GM23248 (cell line): ENCODE measurements around the gene OR2F1. TPM values are rescaled to one million over a fixed set of nuclear protein-coding genes. Genes with fewer than 3 reads are reported as not detected.

Experiments
- DNase-seq: peaks from one replicate; pipeline ENCODE4 v3.0.0-alpha.2; 2015
- H2AFZ ChIP-seq: fragments of 200-600 bp; sonication (generic); 2 replicates; pipeline ENCODE4 v1.6.1; 2016; ENCODE audit warnings: antibody characterized with exemption
- H3F3A ChIP-seq: fragments of 200-600 bp; sonication (generic); 2 replicates; pipeline ENCODE4 v1.6.1; 2016; ENCODE audit warnings: mild to moderate bottlenecking, antibody characterized with exemption, mixed run types; ENCODE audit not compliant: insufficient read depth
- H3K27ac ChIP-seq: fragments of 200-600 bp; sonication (generic); 2 replicates; pipeline ENCODE4 v1.5.1; 2016; ENCODE audit warnings: mild to moderate bottlenecking
- H3K27me3 ChIP-seq: fragments of 200-600 bp; sonication (generic); replicated peaks from 2 replicates; pipeline ENCODE4 v1.6.1; 2016; ENCODE audit warnings: mild to moderate bottlenecking; ENCODE audit not compliant: insufficient read depth
- H3K36me3 ChIP-seq: fragments of 200-600 bp; sonication (generic); 2 replicates; pipeline ENCODE4 v1.6.1; 2016; ENCODE audit warnings: low read depth, mild to moderate bottlenecking
- H3K4me1 ChIP-seq: fragments of 200-600 bp; sonication (generic); 2 replicates; pipeline ENCODE4 v1.6.1; 2016; ENCODE audit warnings: mild to moderate bottlenecking; ENCODE audit not compliant: insufficient read depth
- H3K4me2 ChIP-seq: fragments of 200-600 bp; sonication (generic); one replicate; pipeline ENCODE4 v1.6.1; 2016; ENCODE audit warnings: mild to moderate bottlenecking; ENCODE audit not compliant: unreplicated experiment
- H3K4me3 ChIP-seq: fragments of 200-600 bp; sonication (generic); 2 replicates; pipeline ENCODE4 v1.5.1; 2016; ENCODE audit warnings: mild to moderate bottlenecking
- H3K79me2 ChIP-seq: fragments of 200-600 bp; sonication (generic); 2 replicates; pipeline ENCODE4 v1.6.1; 2016; ENCODE audit warnings: mild to moderate bottlenecking; ENCODE audit not compliant: insufficient read depth
- H3K9ac ChIP-seq: fragments of 200-600 bp; sonication (generic); 2 replicates; pipeline ENCODE4 v1.6.1; 2016; ENCODE audit warnings: mild to moderate bottlenecking
- H3K9me2 ChIP-seq: fragments of 200-600 bp; sonication (generic); 2 replicates; pipeline ENCODE4 v1.6.1; 2016; ENCODE audit warnings: mixed run types, mild to moderate bottlenecking, moderate library complexity; ENCODE audit not compliant: insufficient read depth
- H3K9me3 ChIP-seq: fragments of 200-600 bp; sonication (generic); one replicate; pipeline ENCODE4 v1.6.1; 2017; ENCODE audit warnings: low read depth
- H4K20me1 ChIP-seq: fragments of 200-600 bp; sonication (generic); 2 replicates; pipeline ENCODE4 v1.6.0; 2016; ENCODE audit not compliant: insufficient read depth
- EZH2 ChIP-seq: fragments of 200-600 bp; sonication (generic); IDR thresholded peaks from 2 replicates; pipeline ENCODE4 v1.6.1; 2018; ENCODE audit warnings: antibody characterized with exemption, mild to moderate bottlenecking; ENCODE audit not compliant: insufficient read depth, poor library complexity, severe bottlenecking
- EZH2phosphoT487 ChIP-seq: fragments of 200-600 bp; sonication (generic); IDR thresholded peaks from 2 replicates; pipeline ENCODE4 v1.6.1; 2018; ENCODE audit warnings: antibody characterized with exemption, moderate library complexity, mild to moderate bottlenecking, low read depth; ENCODE audit not compliant: insufficient read depth
- WGBS, 2 experiments: methylation state at CpG; one replicate each; pipeline ENCODE4 v1.1.6; 2015 to 2017; ENCODE audit warnings: low lambda C conversion rate in 2 of 2, low coverage in 1 of 2; ENCODE audit errors: missing lambda C conversion rate in 2 of 2; 5-methylcytosine and 5-hydroxymethylcytosine counted together
- in situ Hi-C: fragments of 300-500 bp; cut with MboI; formaldehyde crosslinking; loops from 2 replicates; pipeline ENCODE4 v1.15.0; 2020
- polyA plus RNA-seq: library from polyadenylated mRNA; unstranded; fragments of >200 nt; fragmentation: Nextera tagmentation; extraction: Ambion mirVana; gene quantifications from 2 replicates; pipeline ENCODE4 v1.2.1, GENCODE V29; 2016
- total RNA-seq: library from RNA; depleted of rRNA; stranded (reverse); fragments of >200 nt; shearing (Covaris generic); gene quantifications from 2 replicates; pipeline ENCODE4 v1.2.3, GENCODE V29; 2014

Gene OR2F1
- total and polyA plus RNA-seq, 2 experiments from 2014 or later = not detected

GRCh38 chr7:143987513-143987912 lies 32.9 kb downstream of the OR2F1 start:
- Histone ChIP-seq H3K27ac (no peak overlapping the region), H3K79me2 (no peaks in the 10 kb centered on the region), H3K9ac (no peak overlapping the region), H3K9me2 (no peaks in the 10 kb centered on the region), H3K4me3 (no peak overlapping the region), H3K27me3 (no peaks in the 10 kb centered on the region), H4K20me1 (no peaks in the 10 kb centered on the region), H3K4me1 (peaks cover 22% of the 10 kb centered on the region), H3K4me2 (no peak overlapping the region), H3K36me3 (no peaks in the 10 kb centered on the region), H3K9me3 (no peaks in the 10 kb centered on the region), H2AFZ (peak overlapping the region; percentile 50; the same call in 1 of the 2 replicates), H3F3A (peaks cover 10% of the 10 kb centered on the region; the same call in 1 of the 2 replicates)
- DNase-seq = no peak
- in situ Hi-C loops = no loop called here
- TF ChIP-seq EZH2 (no peak), EZH2phosphoT487 (no peak)

GRCh38 chr7:143988976-143989745 lies 34.5 kb downstream of the OR2F1 start:
- H3K9ac ChIP-seq = no peak overlapping the region; the same call in 1 of the 2 replicates
- H4K20me1 ChIP-seq = no peaks in the 10 kb centered on the region
- peak overlapping the region; percentile 60 for H2AFZ ChIP-seq
- no peaks in the 10 kb centered on the region for H3K27me3 ChIP-seq
- in situ Hi-C loops = no loop called here
- peaks cover 10% of the 10 kb centered on the region; the same call in 1 of the 2 replicates for H3F3A ChIP-seq
- no peak for TF ChIP-seq EZH2phosphoT487
- TF ChIP-seq EZH2 = no peak
- peak overlapping the region; percentile 38 for H3K4me2 ChIP-seq
- no peaks in the 10 kb centered on the region for H3K36me3 ChIP-seq
- peak overlapping the region; percentile 24; the same call in 1 of the 2 replicates for H3K4me3 ChIP-seq
- H3K9me3 ChIP-seq = no peaks in the 10 kb centered on the region
- DNase-seq = peak; percentile 61
- peaks cover 22% of the 10 kb centered on the region for H3K4me1 ChIP-seq
- no peaks in the 10 kb centered on the region for H3K79me2 ChIP-seq
- H3K27ac ChIP-seq = peak overlapping the region; percentile 29
- H3K9me2 ChIP-seq = no peaks in the 10 kb centered on the region
- WGBS, 2 experiments = 73 to 80% methylated on average over 5 of the region's 5 CpGs

GRCh38 chr7:143992670-143993069 lies 38.0 kb downstream of the OR2F1 start:
- Histone ChIP-seq H3K79me2 (no peaks in the 10 kb centered on the region), H3K4me1 (peaks cover 17% of the 10 kb centered on the region), H3K4me3 (no peak overlapping the region), H3K36me3 (no peaks in the 10 kb centered on the region), H3K4me2 (no peak overlapping the region), H2AFZ (no peak overlapping the region), H3K27me3 (no peaks in the 10 kb centered on the region), H4K20me1 (no peaks in the 10 kb centered on the region), H3K27ac (no peak overlapping the region), H3K9ac (no peak overlapping the region), H3K9me2 (no peaks in the 10 kb centered on the region), H3F3A (peaks cover 10% of the 10 kb centered on the region; the same call in 1 of the 2 replicates), H3K9me3 (no peaks in the 10 kb centered on the region)
- DNase-seq = no peak
- no peak for TF ChIP-seq EZH2
- in situ Hi-C loops = no loop called here

DNA sequence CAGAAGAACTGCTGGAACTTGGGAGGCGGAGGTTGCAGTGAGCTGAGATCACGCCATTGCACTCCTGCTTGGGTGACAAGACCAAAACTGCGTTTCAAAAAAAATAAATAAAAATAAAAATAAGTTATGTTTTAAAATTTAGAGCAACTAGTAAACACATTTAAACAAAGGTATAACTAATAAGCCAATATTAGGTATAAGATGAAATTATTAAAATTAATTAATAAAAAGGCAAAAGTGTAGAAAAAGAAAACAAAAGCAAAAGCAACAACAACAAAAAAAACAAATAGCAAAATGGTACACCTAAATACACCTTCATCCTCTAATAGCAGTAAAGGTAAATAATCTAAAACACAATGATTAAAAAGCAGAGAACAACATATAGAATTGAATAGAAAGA lies 39.3 kb downstream of the OR2F1 start:
- H3K27me3 ChIP-seq = no peaks in the 10 kb centered on the region
- no peaks in the 10 kb centered on the region for H3K9me2 ChIP-seq
- peaks cover 6% of the 10 kb centered on the region; the same call in 1 of the 2 replicates for H3F3A ChIP-seq
- no peaks in the 10 kb centered on the region for H3K79me2 ChIP-seq
- in situ Hi-C loops = no loop called here
- H3K4me2 ChIP-seq = no peak overlapping the region
- no peak overlapping the region for H3K4me3 ChIP-seq
- no peak for DNase-seq
- H4K20me1 ChIP-seq = no peaks in the 10 kb centered on the region
- WGBS, 2 experiments = 83 to 85% methylated on average over 3 of the region's 3 CpGs
- H2AFZ ChIP-seq = no peak overlapping the region
- H3K9me3 ChIP-seq = no peaks in the 10 kb centered on the region
- no peak overlapping the region for H3K9ac ChIP-seq
- peaks cover 5% of the 10 kb centered on the region for H3K4me1 ChIP-seq
- no peak overlapping the region for H3K27ac ChIP-seq
- no peaks in the 10 kb centered on the region for H3K36me3 ChIP-seq
- TF ChIP-seq EZH2 (no peak), EZH2phosphoT487 (no peak)
